Subcutaneous abdominal adipose tissue (tissue), 5 donors: ENCODE results near the gene BABAM2.

Experiments
- H3K27ac ChIP-seq: one replicate; pipeline ENCODE4 v1.7.0; 2013; ENCODE audit warnings: low read depth, mild to moderate bottlenecking, inconsistent platforms, low read length, moderate library complexity
- H3K27me3 ChIP-seq, 5 donors: one replicate each; pipeline ENCODE4 v1.7.0; 2013; ENCODE audit warnings: low read length in 5 of 5, inconsistent platforms in 1 of 5; ENCODE audit not compliant: control insufficient read depth in 5 of 5, insufficient read depth in 4 of 5
- H3K36me3 ChIP-seq, 5 donors: one replicate each; pipeline ENCODE4 v1.7.0; 2013; ENCODE audit warnings: low read length in 5 of 5; ENCODE audit not compliant: control insufficient read depth in 5 of 5, insufficient read depth in 5 of 5
- H3K4me1 ChIP-seq, 5 donors: one replicate each; pipeline ENCODE4 v1.7.0; 2013; ENCODE audit warnings: low read length in 5 of 5, mild to moderate bottlenecking in 3 of 5, moderate library complexity in 1 of 5; ENCODE audit not compliant: control insufficient read depth in 5 of 5, insufficient read depth in 5 of 5
- H3K4me3 ChIP-seq, 5 donors: one replicate each; pipeline ENCODE4 v1.7.0; 2013; ENCODE audit warnings: low read length in 5 of 5, low read depth in 1 of 5
- H3K9ac ChIP-seq, 5 donors: one replicate each; pipeline ENCODE4 v1.7.0; 2013; ENCODE audit warnings: low read length in 5 of 5, mild to moderate bottlenecking in 4 of 5, moderate library complexity in 3 of 5
- H3K9me3 ChIP-seq, 5 donors: one replicate each; pipeline ENCODE4 v1.7.0; 2013; ENCODE audit warnings: low read length in 5 of 5; ENCODE audit not compliant: control insufficient read depth in 5 of 5
- donor health status: healthy.
- donor health status: healthy.
- donor health status: healthy.
- donor health status: healthy.
- donor health status: healthy.

The BABAM2 gene

DNA sequence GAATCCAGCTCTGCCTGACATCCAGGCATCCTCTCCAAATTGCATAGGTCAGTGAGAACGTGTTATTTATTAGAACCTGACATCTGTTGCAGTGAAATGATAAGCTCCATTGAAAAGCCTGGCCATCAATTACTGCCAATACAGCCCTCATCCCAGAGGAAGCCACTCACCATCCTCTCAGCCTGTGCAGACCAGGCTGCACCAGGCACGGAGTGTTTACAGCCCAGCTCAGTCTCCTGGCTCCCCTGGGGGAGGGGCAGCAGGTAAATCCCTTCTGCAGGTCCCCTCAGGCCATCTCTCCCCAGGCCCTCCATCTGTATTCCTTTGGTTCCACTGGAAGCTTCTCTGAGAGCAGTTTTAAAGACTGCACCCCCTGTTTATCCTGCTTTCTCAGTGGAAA, 419.6 kb downstream of the BABAM2 start:
- H3K27me3 ChIP-seq: no peaks in the 10 kb centered on the region
- H3K4me1 ChIP-seq: no peaks in the 10 kb centered on the region
- no peak overlapping the region for H3K4me3 ChIP-seq
- H3K27ac ChIP-seq: no peak overlapping the region
- peaks cover 0 to 12% (median 6%) of the 10 kb centered on the region in 5 donors for H3K36me3 ChIP-seq
- peaks cover under 1 to 5% (median under 1%) of the 10 kb centered on the region in 5 donors for H3K9me3 ChIP-seq
- H3K9ac ChIP-seq: no peak overlapping the region

GRCh38 chr2:28311660-28312249, 421.2 kb downstream of the BABAM2 start:
- Histone ChIP-seq H3K36me3 (peaks cover 0 to 12% (median 6%) of the 10 kb centered on the region in 5 donors), H3K27ac (no peak overlapping the region), H3K9ac (no peak overlapping the region), H3K9me3 (no peaks in the 10 kb centered on the region), H3K4me3 (no peak overlapping the region), H3K4me1 (no peaks in the 10 kb centered on the region), H3K27me3 (no peaks in the 10 kb centered on the region)

- H3K4me1 ChIP-seq: no peaks in the 10 kb centered on the region
- peaks cover 0 to 12% (median 6%) of the 10 kb centered on the region in 5 donors for H3K36me3 ChIP-seq
- H3K27me3 ChIP-seq: no peaks in the 10 kb centered on the region
- H3K9me3 ChIP-seq: no peaks in the 10 kb centered on the region
- no peak overlapping the region for H3K4me3 ChIP-seq
- H3K9ac ChIP-seq: no peak overlapping the region
- H3K27ac ChIP-seq: no peak overlapping the region
Observed at GRCh38 chr2:28312307-28313219, 422.0 kb downstream of the BABAM2 start.

DNA sequence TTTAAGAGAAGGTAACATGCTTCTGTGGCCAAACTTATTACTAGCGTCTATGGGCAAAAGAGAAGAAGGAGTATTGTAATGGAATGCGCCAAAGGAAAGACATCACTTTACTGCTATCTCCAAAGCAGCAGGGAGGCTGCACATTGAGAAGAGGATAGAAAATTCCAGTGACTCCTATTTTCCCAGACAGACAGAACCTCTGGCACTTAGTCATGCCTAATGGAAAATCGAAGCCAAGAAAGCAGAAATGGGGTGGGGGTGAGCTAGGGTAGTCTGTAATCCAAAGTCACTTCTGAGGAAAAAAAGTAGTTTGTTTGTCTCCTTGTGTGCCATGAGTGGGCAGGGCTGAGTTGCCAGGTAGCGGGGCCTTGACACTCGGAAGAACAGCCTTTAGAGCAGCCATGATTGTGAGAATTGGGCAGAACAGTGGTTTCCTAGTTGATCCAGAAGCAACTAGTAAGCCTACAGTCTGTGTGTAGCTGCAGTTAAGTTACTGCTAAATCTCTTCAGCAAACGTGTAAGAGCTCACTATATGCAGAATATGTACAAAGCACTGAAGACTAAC, 422.8 kb downstream of the BABAM2 start:
- no peak overlapping the region for H3K4me3 ChIP-seq
- no peaks in the 10 kb centered on the region for H3K4me1 ChIP-seq
- H3K27me3 ChIP-seq: no peaks in the 10 kb centered on the region
- H3K27ac ChIP-seq: no peak overlapping the region
- H3K9me3 ChIP-seq: no peaks in the 10 kb centered on the region
- H3K36me3 ChIP-seq: peaks cover 0 to 11% (median 5%) of the 10 kb centered on the region in 5 donors
- H3K9ac ChIP-seq: no peak overlapping the region

GRCh38 chr2:28314968-28315367, 424.4 kb downstream of the BABAM2 start:
- H3K4me1 ChIP-seq: peaks cover 0 to 4% (median 0%) of the 10 kb centered on the region in 5 donors
- H3K4me3 ChIP-seq: no peak overlapping the region
- H3K9me3 ChIP-seq: no peaks in the 10 kb centered on the region
- H3K27me3 ChIP-seq: no peaks in the 10 kb centered on the region
- peaks cover 0 to 8% (median 3%) of the 10 kb centered on the region in 5 donors for H3K36me3 ChIP-seq
- no peak overlapping the region for H3K9ac ChIP-seq
- no peak overlapping the region for H3K27ac ChIP-seq

- Histone ChIP-seq H3K36me3 (peaks cover 0 to 8% (median 0%) of the 10 kb centered on the region in 5 donors), H3K9me3 (no peaks in the 10 kb centered on the region), H3K4me3 (no peak overlapping the region), H3K27ac (no peak overlapping the region), H3K9ac (no peak overlapping the region), H3K4me1 (peaks cover 0 to 4% (median 0%) of the 10 kb centered on the region in 5 donors), H3K27me3 (no peaks in the 10 kb centered on the region)
Observed at GRCh38 chr2:28316546-28317335, 426.2 kb downstream of the BABAM2 start.

DNA sequence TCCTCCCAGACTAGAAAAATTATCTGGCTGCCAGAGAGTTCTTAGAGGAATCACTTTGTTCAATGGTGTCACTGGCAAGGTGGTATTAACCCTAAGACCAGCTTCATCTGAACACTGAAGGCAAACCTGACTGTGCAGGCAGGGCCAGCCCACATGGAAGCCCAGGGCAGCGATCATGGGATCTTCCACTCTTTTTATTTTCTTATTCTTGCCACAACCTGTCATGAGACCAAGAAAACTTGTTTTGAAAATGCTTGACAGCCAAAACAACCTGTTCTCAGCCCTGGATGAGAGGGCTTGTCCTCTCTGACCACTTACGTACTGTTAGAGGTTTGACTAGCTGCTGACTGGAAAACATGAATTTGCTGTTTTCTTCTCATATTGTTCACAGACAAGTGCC, 426.9 kb downstream of the BABAM2 start:
- H3K4me3 ChIP-seq: no peak overlapping the region
- H3K9ac ChIP-seq: no peak overlapping the region
- H3K27ac ChIP-seq: no peak overlapping the region
- H3K27me3 ChIP-seq: no peaks in the 10 kb centered on the region
- no peaks in the 10 kb centered on the region for H3K9me3 ChIP-seq
- peaks cover 0 to 4% (median 0%) of the 10 kb centered on the region in 5 donors for H3K4me1 ChIP-seq
- peaks cover 0 to 8% (median 0%) of the 10 kb centered on the region in 5 donors for H3K36me3 ChIP-seq

GRCh38 chr2:28318023-28318422, 427.5 kb downstream of the BABAM2 start:
- Histone ChIP-seq H3K9ac (no peak overlapping the region), H3K27ac (no peak overlapping the region), H3K27me3 (no peaks in the 10 kb centered on the region), H3K36me3 (peaks cover 0 to 5% (median 0%) of the 10 kb centered on the region in 5 donors), H3K4me1 (peaks cover 0 to 4% (median 0%) of the 10 kb centered on the region in 5 donors), H3K4me3 (no peak overlapping the region), H3K9me3 (no peaks in the 10 kb centered on the region)

DNA sequence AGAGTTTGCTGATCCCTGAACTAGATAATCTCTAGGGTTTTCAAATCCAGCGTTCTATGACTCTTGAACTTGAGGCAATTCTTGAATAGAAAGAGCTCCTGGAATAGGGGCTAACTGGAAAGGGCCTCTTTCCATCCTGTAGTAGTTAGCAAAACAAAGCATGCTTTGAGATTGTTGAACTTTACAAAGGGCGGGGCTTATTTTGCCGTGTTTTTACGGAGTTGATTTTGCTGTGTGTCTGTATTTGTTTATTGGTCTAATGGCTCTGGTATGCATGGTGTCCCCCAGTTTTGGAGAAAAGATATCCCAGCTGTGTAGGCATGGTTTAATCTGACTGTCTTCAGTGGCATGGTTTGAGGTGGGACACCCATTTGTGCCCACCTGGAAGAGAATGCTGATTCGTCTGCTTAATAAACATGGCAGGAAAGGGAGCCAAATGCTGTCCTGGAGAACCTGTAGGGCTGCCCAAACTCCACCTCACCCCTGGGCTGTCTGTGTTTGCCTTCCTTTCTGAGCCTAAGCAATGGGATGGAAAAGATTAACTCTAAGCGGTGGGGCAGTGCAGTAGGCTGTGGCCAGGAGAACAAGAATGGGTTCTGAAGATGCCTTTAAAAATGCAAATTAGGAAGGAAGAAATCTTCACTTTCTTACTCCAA, 428.1 kb downstream of the BABAM2 start:
- H3K36me3 ChIP-seq: peaks cover 0 to 5% (median 0%) of the 10 kb centered on the region in 5 donors
- no peaks in the 10 kb centered on the region for H3K27me3 ChIP-seq
- H3K27ac ChIP-seq: no peak overlapping the region
- H3K9me3 ChIP-seq: no peaks in the 10 kb centered on the region
- no peak overlapping the region for H3K4me3 ChIP-seq
- H3K4me1 ChIP-seq: peaks cover 0 to 4% (median 0%) of the 10 kb centered on the region in 5 donors
- no peak overlapping the region for H3K9ac ChIP-seq
